GM11168 (cell line): ENCODE results near the gene DHFR2.
"Not testable (repeated sequence)": the region's sequence is repeated elsewhere in the genome, so short reads cannot be mapped to it uniquely, and the experiment has no call there.

Source experiments
- in situ Hi-C: fragments of 300-500 bp; cut with MboI; formaldehyde crosslinking; loops from one replicate; pipeline ENCODE4 v1.12.0; 2022; ENCODE audit warnings: low sequenced_read_pairs; ENCODE audit not compliant: unreplicated experiment

Gene DHFR2

GRCh38 chr3:94066506-94067500 lies 4.1 kb upstream of the DHFR2 start:
- in situ Hi-C loops: no loop called here

- in situ Hi-C loops: no loop called here
Observed at GRCh38 chr3:94065819-94066480, 3.2 kb upstream of the DHFR2 start.

GRCh38 chr3:94065122-94065521 lies 2.4 kb upstream of the DHFR2 start:
- in situ Hi-C loops: no loop called here

- in situ Hi-C loops: no loop called here
Observed at GRCh38 chr3:94064243-94064860, 1.6 kb upstream of the DHFR2 start.

GRCh38 chr3:94063496-94064119 lies 892 bp upstream of the DHFR2 start:
- in situ Hi-C loops: no loop called here

GRCh38 chr3:94061297-94061696 lies 1.4 kb downstream of the DHFR2 start:
- in situ Hi-C loops: no loop called here

- in situ Hi-C loops: no loop called here
Observed at GRCh38 chr3:94050546-94050945, 12.2 kb downstream of the DHFR2 start.

GRCh38 chr3:94049267-94049666 lies 13.4 kb downstream of the DHFR2 start:
- in situ Hi-C loops: no loop called here

GRCh38 chr3:94046533-94046932 lies 16.2 kb downstream of the DHFR2 start:
- in situ Hi-C loops: no loop called here

- in situ Hi-C loops: not testable (repeated sequence)
Observed at GRCh38 chr3:94044100-94044936, 18.4 kb downstream of the DHFR2 start.

GRCh38 chr3:94043285-94043684 lies 19.4 kb downstream of the DHFR2 start:
- in situ Hi-C loops: no loop called here

GRCh38 chr3:94036909-94037507 lies 25.7 kb downstream of the DHFR2 start:
- in situ Hi-C loops: no loop called here

GRCh38 chr3:94028093-94028837 lies 34.5 kb downstream of the DHFR2 start, which contains the start of gene STX19:
STX19 (minus strand) TSS chr3:94028597; CDS start chr3:94015269, 13,328 bp downstream.
- in situ Hi-C loops: no loop called here

GRCh38 chr3:94026623-94027022 lies 36.1 kb downstream of the DHFR2 start:
- in situ Hi-C loops: no loop called here

GRCh38 chr3:94024385-94024784 lies 38.3 kb downstream of the DHFR2 start:
- in situ Hi-C loops: no loop called here

GRCh38 chr3:94020293-94020692 lies 42.4 kb downstream of the DHFR2 start:
- in situ Hi-C loops: no loop called here

GRCh38 chr3:94019659-94020058 lies 43.1 kb downstream of the DHFR2 start:
- in situ Hi-C loops: no loop called here

GRCh38 chr3:94015025-94015424 lies 47.7 kb downstream of the DHFR2 start:
- in situ Hi-C loops: no loop called here
